Skeletal muscle satellite cell (primary cell): ENCODE data around the gene PRMT7.

Experiments
- H3K27me3 ChIP-seq: 2 replicates; pipeline ENCODE4 v1.7.0; 2013; ENCODE audit warnings: low read length; ENCODE audit not compliant: control insufficient read depth, insufficient read depth
- H3K36me3 ChIP-seq: 2 replicates; pipeline ENCODE4 v1.7.0; 2013; ENCODE audit warnings: mild to moderate bottlenecking, control low read depth, low read length; ENCODE audit not compliant: insufficient read depth
- H3K4me1 ChIP-seq: 2 replicates; pipeline ENCODE4 v1.7.0; 2013; ENCODE audit warnings: low read length; ENCODE audit not compliant: control insufficient read depth, insufficient read depth
- H3K4me2 ChIP-seq: 2 replicates; pipeline ENCODE4 v1.7.0; 2013; ENCODE audit warnings: mild to moderate bottlenecking, low read length
- H3K4me3 ChIP-seq: 2 replicates; pipeline ENCODE4 v1.7.0; 2013; ENCODE audit warnings: low read length
- H3K9ac ChIP-seq: 2 replicates; pipeline ENCODE4 v1.7.0; 2013; ENCODE audit warnings: mild to moderate bottlenecking, low read depth, low read length, moderate library complexity
- H3K9me3 ChIP-seq: replicated peaks from 2 replicates; pipeline ENCODE4 v1.7.0; 2013; ENCODE audit warnings: mild to moderate bottlenecking, control low read depth, low read length

The PRMT7 gene

GRCh38 chr16:68376590-68376989 lies 65.8 kb downstream of the PRMT7 start:
- Histone ChIP-seq H3K36me3 (no peaks in the 10 kb centered on the region), H3K4me3 (no peak overlapping the region), H3K27me3 (peaks cover 53% of the 10 kb centered on the region), H3K9ac (no peak overlapping the region), H3K4me1 (no peaks in the 10 kb centered on the region), H3K9me3 (no peaks in the 10 kb centered on the region), H3K4me2 (no peak overlapping the region)

GRCh38 chr16:68377221-68377620 lies 66.4 kb downstream of the PRMT7 start:
- no peaks in the 10 kb centered on the region for H3K4me1 ChIP-seq
- H3K4me3 ChIP-seq = no peak overlapping the region
- H3K4me2 ChIP-seq = no peak overlapping the region
- no peak overlapping the region for H3K9ac ChIP-seq
- peaks cover 53% of the 10 kb centered on the region for H3K27me3 ChIP-seq
- no peaks in the 10 kb centered on the region for H3K9me3 ChIP-seq
- no peaks in the 10 kb centered on the region for H3K36me3 ChIP-seq

GRCh38 chr16:68377667-68378393 lies 67.0 kb downstream of the PRMT7 start:
- Histone ChIP-seq H3K27me3 (peaks cover 48% of the 10 kb centered on the region), H3K9ac (no peak overlapping the region), H3K9me3 (no peaks in the 10 kb centered on the region), H3K4me3 (no peak overlapping the region), H3K4me2 (no peak overlapping the region), H3K36me3 (no peaks in the 10 kb centered on the region), H3K4me1 (no peaks in the 10 kb centered on the region)

- no peaks in the 10 kb centered on the region for H3K9me3 ChIP-seq
- H3K9ac ChIP-seq = no peak overlapping the region
- peaks cover 40% of the 10 kb centered on the region for H3K27me3 ChIP-seq
Measured at GRCh38 chr16:68378436-68379415, 67.9 kb downstream of the PRMT7 start.

DNA sequence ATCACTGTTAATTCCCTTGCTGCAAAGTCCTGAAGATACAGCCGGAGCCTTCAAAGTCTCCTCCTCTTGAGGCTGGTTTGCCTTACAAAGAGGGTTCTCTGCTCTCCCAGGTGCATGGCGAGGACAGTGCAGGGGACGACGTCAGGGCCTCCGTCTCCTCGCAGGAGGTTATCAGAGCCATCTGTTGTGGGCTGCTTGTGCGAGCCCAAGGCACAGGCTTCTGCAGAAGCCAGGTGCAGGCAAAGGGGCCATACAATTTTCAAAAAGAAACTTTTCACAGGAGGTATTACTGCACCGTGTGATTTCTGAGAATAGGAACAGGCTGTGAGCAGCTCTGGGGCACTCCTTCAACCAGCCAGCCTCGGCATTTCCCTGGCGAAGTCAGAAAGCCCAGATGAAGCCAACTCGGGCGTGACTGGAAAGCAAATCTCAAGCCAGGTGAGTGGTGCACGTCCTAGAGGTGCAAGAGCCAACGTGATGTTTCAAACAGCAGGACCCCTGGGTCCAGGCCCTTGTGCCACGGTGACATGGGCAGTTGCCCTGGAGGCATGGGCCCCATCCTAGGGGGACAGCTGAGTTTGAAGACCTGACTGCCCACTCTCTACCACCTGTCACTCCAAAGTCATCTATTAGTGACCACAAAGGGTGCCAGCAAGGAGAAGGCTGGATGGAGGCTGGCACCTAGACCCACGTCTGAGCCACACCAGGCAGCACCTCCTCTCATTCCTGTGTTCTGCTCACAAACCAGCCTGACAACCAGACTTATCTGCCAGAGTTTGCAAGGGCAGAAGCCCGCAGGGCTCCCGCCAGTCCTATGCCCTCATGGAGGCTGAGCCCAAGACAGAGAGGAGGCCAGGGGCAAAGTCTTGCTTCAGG lies 68.9 kb downstream of the PRMT7 start:
- H3K4me1 ChIP-seq = no peaks in the 10 kb centered on the region

More at GRCh38 chr16:68378436-68379415, 67.9 kb downstream of the PRMT7 start:
- no peak overlapping the region for H3K4me2 ChIP-seq
- H3K4me3 ChIP-seq = no peak overlapping the region
- H3K4me1 ChIP-seq = no peaks in the 10 kb centered on the region
- no peaks in the 10 kb centered on the region for H3K36me3 ChIP-seq

GRCh38 chr16:68380348-68380670 lies 69.5 kb downstream of the PRMT7 start:
- H3K4me3 ChIP-seq = no peak overlapping the region
- no peaks in the 10 kb centered on the region for H3K36me3 ChIP-seq
- H3K9ac ChIP-seq = no peak overlapping the region
- no peaks in the 10 kb centered on the region for H3K4me1 ChIP-seq
- H3K27me3 ChIP-seq = peaks cover 40% of the 10 kb centered on the region
- no peak overlapping the region for H3K4me2 ChIP-seq
- no peaks in the 10 kb centered on the region for H3K9me3 ChIP-seq

More for the DNA sequence above, 68.9 kb downstream of the PRMT7 start:
- Histone ChIP-seq H3K4me2 (no peak overlapping the region), H3K9ac (no peak overlapping the region), H3K4me3 (no peak overlapping the region), H3K36me3 (no peaks in the 10 kb centered on the region), H3K9me3 (no peaks in the 10 kb centered on the region), H3K27me3 (peaks cover 39% of the 10 kb centered on the region)

DNA sequence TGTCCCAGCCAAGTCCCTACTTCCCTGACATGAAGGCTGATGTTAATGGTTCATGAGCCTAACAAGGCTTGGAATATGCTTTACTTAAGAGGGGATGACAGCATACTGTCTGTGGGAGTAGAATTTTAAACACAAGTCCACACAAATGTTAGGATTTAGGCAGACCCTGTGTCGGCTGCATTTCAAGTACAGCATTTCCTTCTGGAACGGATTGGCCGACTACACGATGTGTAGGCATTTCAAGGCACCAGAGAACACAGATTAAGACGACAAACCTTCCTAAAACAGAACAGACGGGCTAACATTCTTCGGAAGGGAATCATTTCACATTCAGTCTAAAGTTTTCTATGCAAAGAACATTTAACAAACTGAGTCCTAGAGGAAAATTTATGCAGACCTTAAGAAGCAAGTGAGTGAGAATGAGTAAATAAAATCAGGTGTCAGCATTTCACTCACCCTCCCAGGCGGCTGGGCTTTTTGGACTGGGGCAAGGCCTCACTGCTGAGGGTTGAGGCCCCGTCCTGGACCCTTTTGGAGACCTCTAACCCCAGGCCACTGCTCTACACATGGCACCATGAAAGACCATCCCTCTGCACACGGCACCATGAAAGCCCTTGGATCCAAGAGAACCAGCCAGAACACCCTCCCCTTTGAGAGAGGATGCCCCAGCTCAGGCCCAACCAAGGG lies 70.0 kb downstream of the PRMT7 start:
- no peaks in the 10 kb centered on the region for H3K36me3 ChIP-seq
- H3K4me2 ChIP-seq = no peak overlapping the region
- H3K9ac ChIP-seq = no peak overlapping the region
- no peaks in the 10 kb centered on the region for H3K9me3 ChIP-seq
- no peaks in the 10 kb centered on the region for H3K4me1 ChIP-seq
- no peak overlapping the region for H3K4me3 ChIP-seq
- peaks cover 45% of the 10 kb centered on the region for H3K27me3 ChIP-seq

DNA sequence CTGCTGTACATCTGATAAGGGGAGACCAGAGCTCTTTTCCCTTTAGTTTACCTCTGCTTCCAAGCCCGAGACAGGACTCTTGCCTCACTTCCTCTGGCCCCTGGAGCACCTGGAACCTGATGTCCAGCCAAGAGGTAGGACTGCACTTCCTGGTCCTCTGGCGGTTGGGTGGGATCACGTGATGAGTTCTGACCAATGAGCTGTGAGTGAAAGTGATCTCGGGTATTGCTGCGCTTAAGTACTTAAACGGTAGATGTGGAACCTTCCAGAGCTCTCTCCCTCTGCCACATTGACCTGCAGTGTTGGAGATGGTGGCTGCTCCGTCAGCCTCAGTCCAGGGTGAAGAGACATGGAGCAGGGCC lies 70.5 kb downstream of the PRMT7 start:
- Histone ChIP-seq H3K9ac (no peak overlapping the region), H3K9me3 (no peaks in the 10 kb centered on the region), H3K4me3 (no peak overlapping the region), H3K27me3 (peaks cover 47% of the 10 kb centered on the region), H3K36me3 (no peaks in the 10 kb centered on the region), H3K4me1 (no peaks in the 10 kb centered on the region), H3K4me2 (no peak overlapping the region)

- Histone ChIP-seq H3K27me3 (peaks cover 48% of the 10 kb centered on the region), H3K9ac (no peak overlapping the region), H3K36me3 (no peaks in the 10 kb centered on the region), H3K4me2 (no peak overlapping the region), H3K4me3 (no peak overlapping the region), H3K4me1 (no peaks in the 10 kb centered on the region), H3K9me3 (no peaks in the 10 kb centered on the region)
Measured at GRCh38 chr16:68382296-68382718, 71.5 kb downstream of the PRMT7 start.

DNA sequence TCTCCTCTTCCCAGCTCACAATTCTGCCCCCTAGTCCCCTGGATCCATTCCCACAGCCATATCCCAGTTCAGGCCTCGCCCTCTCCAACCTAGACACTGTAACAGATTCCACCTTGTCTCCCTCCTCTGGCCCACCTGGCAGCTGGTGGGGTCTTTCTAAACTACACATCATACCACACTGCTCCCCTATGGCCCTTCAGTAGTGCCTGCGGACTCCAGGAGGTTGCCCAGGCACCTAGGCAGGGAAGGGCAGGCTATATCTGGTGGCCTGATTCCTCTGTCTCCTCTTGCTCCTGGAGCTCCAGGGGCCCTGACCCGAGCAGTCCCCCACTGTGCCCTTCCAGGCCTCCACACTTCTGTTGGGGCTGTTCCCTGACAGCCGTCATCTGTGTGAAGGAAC lies 73.0 kb downstream of the PRMT7 start:
- H3K4me1 ChIP-seq = no peaks in the 10 kb centered on the region
- no peak overlapping the region for H3K9ac ChIP-seq

More for the DNA sequence above, 73.0 kb downstream of the PRMT7 start:
- H3K36me3 ChIP-seq = no peaks in the 10 kb centered on the region
- no peaks in the 10 kb centered on the region for H3K9me3 ChIP-seq
- peaks cover 39% of the 10 kb centered on the region for H3K27me3 ChIP-seq
- no peak overlapping the region for H3K4me2 ChIP-seq
- H3K4me3 ChIP-seq = no peak overlapping the region
